HTERT RPE-1 (cell line): Measurements from ENCODE around the gene SPAG7.

ENCODE experiments used
- in situ Hi-C: fragments of 300-500 bp; cut with MboI; formaldehyde crosslinking; loops from 4 replicates; pipeline ENCODE4 v1.14.3; 2020; ENCODE audit warnings: low sequenced_read_pairs

SPAG7 gene

GRCh38 chr17:4950746-4951204 is 16.8 kb downstream of the SPAG7 start, which contains the start of gene ENO3:
Gene ENO3 (plus strand): TSS chr17:4951119. CDS start chr17:4951830, 711 bp downstream.
- in situ Hi-C loops: no loop called here

DNA sequence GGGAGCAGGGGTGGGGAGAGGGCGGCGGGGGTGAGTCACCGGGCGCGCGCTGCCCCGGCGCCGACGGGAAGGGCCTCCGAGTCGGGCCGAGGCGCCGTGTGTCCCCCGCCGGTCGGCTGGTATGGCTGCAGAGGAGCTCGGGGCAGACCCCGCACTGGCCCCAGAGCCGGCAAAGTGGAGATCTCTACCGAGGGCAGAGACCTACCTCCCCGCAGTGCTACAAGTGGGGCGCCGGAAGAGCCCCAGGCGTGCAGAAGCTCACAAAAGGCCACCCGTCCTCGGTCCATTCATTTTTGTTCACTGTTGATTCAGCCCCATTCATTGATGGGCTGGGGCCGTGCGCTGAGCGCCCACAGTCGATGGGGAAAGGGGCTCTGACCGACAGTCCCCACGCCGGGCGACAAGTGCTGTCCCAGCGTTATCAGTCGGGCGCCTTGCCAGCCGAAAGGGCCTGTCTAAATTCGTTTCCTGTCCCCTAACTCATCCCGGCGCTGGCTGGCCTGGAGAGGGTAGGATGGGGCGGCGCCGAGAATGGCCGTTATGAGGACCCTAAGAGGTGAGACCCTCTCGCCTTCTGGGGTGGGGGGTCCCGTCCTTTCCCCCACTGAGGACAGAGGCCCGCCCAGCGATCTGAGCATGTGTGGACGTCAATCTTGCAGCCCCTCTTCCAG is 17.4 kb downstream of the SPAG7 start:
- in situ Hi-C loops: no loop called here

DNA sequence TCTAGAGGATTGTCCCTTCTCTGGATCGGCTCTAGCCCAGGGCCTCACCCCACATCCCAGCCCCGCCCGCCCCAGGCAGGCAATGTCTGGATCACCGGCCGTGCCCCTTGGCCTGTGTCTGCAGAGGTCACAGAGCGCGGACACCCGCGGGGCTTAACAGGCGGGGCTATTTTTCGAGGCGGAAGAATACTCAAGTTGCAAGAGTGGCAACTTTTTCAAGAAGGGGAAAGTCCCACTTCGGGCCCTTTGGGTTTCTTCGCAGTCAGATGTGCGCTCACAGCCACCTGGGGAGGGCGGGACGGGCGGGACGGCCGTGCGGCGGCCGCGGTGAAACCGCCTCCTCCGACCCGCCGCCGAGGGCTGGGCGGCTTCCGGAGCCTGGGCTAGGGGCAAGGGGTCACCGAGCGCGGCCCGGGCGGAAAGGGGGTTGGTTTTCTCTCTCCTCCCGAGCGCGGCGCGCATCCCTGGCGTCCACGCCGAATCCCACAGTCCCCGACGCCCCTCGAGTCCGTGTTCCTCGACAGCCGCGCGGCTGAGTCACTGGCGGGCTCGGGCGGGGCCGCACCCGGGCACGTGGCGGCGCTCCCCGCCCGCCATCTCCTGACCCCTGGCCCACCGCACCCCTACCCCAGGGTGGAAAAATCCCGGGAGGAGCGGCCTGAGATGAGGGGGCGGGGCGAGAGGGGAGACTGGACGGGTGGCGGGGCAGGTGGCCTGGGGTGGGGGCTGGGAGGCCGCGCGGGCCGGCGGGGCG is 18.1 kb downstream of the SPAG7 start:
- in situ Hi-C loops: no loop called here

DNA sequence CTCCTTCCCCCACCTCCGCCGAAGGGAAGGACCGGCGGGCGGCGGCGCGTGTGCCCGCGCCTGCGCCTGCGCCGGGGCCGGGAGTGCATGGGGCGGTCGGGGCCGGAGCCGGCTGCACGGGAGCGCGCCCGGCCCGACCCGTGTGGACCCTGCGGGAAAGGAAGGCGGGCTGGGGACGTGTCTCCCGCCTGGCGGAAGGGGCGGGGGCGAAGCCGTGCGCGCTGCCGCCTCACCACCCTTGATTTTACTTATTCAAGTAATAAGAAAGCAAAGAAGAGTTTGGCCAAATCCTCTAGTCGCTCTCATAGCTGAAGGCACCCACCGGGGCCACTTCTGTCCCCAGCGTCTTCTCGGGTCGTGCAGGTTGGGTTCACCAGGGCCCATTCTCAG is 18.7 kb downstream of the SPAG7 start:
- in situ Hi-C loops: no loop called here

DNA sequence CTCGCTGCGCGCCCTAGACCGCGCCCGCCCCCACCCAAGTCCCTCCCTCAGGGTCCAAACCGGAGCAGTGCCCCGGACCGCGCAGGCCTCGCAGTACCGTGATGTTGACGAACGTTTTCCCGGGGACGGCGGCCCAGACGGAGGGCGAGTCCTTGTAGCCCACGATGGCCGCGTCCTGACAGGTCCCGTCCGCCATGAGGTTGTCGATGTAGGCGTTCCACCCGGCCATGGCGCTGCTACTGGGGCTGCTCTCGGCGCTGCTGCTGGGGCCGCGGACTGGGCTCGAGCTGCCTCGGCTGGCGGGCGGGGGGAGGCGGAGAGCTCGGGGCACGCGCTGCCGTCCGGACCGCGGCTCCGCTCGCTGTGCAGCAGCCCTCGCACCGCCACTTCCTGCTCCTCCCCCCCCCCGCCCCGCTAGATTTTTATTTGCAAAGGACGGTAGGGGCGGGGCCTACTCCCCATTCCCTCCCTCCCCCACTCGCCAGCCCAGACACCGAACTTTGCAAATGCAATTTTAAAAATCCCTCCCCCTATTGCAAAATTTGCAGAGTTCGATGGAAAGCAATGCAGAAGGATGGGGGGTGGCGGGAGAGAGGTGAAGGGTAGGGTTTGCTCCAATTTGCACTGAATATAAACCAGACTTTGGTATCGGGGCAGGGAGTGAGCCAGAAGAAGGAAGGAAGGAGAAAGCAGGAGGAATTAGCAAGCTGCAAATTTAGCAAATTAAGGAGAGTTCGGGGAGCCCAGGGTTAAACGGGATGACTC is 19.3 kb downstream of the SPAG7 start, which contains the start of gene PFN1:
TSS of gene PFN1 (minus strand) at position 365 of the 765 bp plus-strand sequence. CDS start at position 229, 136 bp downstream.
- in situ Hi-C loops: no loop called here

DNA sequence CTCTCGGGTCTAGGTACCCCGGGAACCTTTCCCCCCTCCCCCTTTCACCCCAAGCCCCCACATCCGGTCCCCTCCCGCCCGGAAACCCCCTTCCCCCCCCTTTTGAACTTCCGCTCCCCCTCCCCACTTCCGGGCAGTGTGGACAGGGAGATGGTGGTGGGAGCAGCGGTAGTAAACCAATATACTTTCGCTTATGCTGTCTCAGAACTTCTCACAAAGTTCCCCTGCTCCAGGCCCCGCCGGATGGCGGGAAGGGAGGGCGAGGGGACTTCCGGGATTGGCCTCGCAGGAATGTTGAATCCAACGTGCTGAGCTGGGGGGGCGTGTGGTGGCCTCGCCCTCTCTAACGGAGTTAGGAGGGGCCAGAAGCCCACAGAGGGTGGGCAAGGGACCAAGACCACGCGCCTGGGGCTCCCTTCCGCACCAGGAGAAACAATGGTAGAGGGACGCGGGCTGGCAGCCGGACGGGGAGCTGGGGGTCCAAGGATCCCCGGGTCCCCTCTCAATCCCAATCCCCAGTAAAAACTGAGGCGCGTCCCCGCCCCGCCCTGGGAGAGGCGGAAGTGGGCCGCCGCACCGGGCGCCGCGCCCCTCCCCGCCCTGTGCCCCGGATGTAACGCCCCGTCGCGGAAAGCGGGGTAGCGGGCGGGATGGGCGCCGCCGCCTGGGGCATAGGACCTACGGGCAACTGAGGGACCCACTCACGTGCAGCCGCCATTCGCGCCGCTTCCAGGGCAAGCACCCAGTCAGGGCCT is 20.0 kb downstream of the SPAG7 start:
- in situ Hi-C loops: no loop called here

DNA sequence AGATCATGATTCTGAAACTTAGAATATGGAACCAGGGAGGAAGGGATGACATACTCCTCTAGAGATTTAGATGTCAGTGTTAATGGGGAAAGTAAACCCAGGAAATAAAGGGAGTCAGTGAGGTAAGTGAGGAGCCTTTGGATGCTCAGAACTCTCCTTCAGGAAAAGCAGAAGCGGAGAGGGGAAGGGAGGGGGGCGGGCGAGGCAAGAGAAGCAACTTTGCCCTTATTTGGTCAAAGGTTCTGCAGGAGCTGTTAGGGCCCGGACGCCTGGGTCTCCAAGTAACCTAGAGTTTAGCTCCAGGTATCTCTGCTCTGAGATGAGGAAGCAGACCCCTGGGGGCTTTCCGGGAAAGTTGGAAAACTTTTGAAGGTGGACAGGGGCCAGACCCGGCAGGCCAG is 20.6 kb downstream of the SPAG7 start:
- in situ Hi-C loops: no loop called here

- in situ Hi-C loops: no loop called here
Measured at GRCh38 chr17:4946312-4946976, 21.2 kb downstream of the SPAG7 start.

DNA sequence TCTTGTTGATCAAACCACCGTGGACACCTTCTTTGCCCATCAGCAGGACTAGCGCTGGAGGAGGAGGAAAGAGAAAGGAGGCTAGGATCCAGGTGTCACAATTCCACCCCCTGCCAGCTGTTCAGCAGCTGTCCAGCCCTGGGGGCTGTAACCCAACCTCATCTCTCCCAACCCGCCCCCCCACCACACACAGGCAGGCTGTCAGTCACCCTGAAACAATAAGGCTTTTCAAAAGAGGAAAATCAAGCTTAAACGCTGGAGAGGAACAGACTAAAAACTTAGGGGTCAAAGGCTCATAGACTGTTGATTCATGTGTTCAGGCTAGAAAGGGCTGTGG is 21.7 kb downstream of the SPAG7 start:
- in situ Hi-C loops: no loop called here

DNA sequence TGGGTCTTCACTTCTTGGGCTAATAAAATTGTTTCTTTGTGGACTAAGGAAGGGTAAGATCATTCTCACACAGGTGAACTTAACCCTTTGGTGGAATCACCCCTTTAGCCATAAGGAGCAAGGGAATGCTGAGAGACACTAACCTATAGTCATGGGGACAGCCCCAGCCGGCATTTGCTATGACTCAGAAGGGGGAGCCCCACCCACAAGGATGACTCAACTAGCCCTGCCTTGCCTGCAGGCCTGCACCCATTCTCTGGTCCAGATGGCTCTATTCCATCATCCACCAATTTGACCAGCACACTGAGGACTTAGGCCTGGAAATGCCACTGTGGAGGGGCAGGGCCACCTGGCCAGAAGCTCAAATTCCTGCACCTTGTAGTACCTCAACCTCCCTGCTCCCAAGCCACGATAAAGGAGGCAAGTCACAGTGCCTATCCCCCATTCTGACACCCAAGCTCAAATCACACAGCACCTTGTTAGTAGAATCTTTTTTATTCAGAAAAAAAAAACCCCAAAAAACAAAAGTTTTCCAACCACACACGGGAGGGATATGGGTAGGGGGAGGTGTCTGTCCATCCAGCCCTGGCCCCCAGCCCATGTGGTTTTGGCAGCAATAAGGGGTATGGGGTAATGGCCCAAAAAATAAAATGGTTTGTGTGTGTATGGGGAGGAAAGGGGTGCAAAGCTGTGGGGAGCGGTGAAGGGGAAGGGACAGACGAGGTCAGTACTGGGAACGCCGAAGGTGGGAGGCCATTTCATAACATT is 22.3 kb downstream of the SPAG7 start:
- in situ Hi-C loops: no loop called here

GRCh38 chr17:4944554-4945175 is 23.0 kb downstream of the SPAG7 start:
- in situ Hi-C loops: no loop called here

DNA sequence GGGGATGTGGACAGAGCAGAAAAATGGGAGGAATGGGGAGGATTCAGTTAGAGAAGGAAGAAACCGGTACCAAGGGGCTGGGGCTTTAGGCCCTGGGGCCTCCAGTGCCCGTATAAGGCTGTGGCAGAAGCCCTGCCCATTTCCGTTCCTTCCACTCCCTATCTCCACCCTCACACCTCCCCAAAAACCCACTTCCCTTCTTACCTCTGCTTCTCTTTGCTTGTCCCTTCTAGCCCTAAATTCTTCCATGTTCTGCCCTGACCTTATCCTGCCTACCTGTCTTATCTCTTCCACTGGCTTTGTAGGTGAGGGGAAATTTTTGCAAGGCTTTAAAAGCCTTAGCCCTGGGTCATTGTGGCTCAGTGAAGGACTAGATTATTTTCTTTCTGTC is 23.5 kb downstream of the SPAG7 start:
- in situ Hi-C loops: no loop called here

GRCh38 chr17:4942760-4943508 is 24.7 kb downstream of the SPAG7 start:
- in situ Hi-C loops: no loop called here

DNA sequence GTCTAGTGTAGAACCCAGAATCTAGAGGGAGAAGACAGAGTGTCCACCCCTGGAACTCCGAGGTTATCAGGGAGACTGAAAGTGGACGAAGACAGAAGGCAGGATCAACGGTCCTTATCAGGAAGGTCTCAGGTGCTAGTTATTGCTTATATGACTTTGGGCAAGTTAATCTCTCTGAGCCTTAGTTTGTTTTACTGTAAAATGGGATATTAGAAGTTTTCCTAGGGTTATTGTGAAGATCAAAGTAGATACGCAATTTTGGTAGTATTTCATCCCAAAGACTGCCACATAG is 26.4 kb downstream of the SPAG7 start:
- in situ Hi-C loops: no loop called here

DNA sequence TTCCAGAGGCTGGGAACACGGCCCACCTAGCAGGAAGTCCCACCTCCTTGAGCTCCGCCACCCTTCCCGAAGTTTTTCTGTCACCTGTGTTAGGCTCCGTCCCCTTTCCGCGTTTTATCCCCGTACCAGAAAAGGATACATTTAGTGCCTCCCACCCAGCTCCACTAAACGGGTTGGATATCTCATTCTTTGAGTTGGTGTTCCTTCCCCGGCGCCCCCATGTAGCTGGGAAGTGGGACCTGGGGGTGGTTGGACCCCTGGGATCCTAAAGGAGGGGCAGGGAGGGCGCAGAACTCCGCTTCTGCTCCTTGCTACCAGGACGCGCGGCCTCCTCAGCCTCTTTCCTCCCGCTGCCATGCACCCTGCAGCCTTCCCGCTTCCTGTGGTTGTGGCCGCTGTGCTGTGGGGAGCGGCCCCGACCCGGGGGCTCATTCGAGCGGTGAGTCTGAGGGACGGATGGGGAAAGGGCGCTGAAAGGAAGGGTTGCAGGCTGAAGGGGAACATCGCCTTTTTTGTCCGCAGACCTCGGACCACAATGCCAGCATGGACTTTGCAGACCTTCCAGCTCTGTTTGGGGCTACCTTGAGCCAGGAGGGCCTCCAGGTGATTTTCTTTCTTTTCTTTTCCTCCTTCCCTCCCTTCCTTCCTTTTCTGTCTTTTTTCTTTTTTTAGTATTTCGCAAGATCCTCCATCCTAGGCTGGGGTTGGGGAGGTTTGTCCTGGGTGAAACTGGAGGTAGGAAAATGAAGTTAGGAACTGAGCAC is 26.9 kb downstream of the SPAG7 start:
- in situ Hi-C loops: no loop called here

GRCh38 chr17:4939796-4940554 is 27.6 kb downstream of the SPAG7 start, which contains the start of the genes RNF167 and SLC25A11:
Gene RNF167 (plus strand): TSS chr17:4940268. CDS start chr17:4940910, 642 bp downstream.
Gene SLC25A11 (minus strand): TSS chr17:4940046. CDS start chr17:4939910, 136 bp downstream.
- in situ Hi-C loops: no loop called here

DNA sequence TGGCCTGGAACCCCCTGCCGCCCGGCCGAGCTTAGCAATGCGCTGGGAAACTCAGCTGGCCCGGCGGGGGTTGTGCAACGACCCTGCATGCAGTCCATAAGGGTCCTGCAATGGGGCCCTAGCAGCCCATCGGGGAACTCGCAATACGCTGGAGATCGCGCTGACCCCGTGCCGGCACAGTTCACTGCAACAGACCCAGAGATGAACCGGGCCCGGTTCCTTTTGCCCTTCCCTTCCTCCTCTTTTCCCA is 28.1 kb downstream of the SPAG7 start:
- in situ Hi-C loops: no loop called here
